ENCODE data around the gene ACTR10.

GRCh38 chr14:58171090-58171489, 28.9 kb upstream of the ACTR10 start:
- TF ChIP-seq CTCF (IDR thresholded peaks at IDR 0.05): no peak
- no peak for TF ChIP-seq POLR2A (IDR thresholded peaks at IDR 0.05)
